ENCODE data around the gene ALLC.

DNA sequence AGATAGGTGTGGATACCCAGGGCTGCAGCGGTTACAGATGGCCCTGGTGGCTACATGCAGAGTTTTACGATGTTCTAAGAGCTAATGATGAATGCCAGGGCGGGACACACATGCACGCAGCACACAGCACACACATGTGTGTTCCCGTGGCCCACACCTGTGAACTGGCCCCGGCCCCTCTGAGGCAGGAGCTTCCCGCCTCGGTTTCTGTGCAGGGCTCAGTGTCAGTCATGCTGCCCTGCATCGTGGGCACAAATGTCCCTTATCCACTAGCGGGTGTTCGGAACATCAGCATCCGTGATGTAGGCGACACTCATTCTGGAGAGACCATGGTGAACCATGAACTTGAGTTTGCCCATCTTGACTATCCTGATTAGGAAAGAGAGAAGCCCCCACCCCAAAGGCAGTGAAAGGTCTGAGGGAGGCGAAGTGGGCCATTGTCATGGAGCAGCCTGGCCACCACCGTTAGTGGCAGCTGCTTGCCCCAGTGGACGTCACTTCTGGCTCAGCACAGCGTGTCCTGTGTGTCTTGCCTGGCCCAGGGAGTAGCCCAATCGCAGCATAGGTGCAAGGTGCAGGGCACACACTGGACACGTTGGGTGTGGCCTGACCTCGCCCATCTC, 89.1 kb downstream of the ALLC start:
- TF ChIP-seq, protein P1, sequence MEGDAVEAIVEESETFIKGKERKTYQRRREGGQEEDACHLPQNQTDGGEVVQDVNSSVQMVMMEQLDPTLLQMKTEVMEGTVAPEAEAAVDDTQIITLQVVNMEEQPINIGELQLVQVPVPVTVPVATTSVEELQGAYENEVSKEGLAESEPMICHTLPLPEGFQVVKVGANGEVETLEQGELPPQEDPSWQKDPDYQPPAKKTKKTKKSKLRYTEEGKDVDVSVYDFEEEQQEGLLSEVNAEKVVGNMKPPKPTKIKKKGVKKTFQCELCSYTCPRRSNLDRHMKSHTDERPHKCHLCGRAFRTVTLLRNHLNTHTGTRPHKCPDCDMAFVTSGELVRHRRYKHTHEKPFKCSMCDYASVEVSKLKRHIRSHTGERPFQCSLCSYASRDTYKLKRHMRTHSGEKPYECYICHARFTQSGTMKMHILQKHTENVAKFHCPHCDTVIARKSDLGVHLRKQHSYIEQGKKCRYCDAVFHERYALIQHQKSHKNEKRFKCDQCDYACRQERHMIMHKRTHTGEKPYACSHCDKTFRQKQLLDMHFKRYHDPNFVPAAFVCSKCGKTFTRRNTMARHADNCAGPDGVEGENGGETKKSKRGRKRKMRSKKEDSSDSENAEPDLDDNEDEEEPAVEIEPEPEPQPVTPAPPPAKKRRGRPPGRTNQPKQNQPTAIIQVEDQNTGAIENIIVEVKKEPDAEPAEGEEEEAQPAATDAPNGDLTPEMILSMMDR (IDR thresholded peaks at IDR 0.05): no peak
- no peak for TF ChIP-seq POLR2AphosphoS5 (IDR thresholded peaks at IDR 0.05)
- TF ChIP-seq POLR2A (IDR thresholded peaks at IDR 0.05; ENCODE audit: low read depth): no peak
